SH-SY5Y (cell line): Measurements from ENCODE around the gene ARHGDIB.

Experiments
- GATA2 ChIP-seq: IDR thresholded peaks from 2 replicates; pipeline ENCODE4 v1.6.1; 2011; ENCODE audit warnings: mild to moderate bottlenecking, low read depth, low read length
- GATA3 ChIP-seq: IDR thresholded peaks from 2 replicates; pipeline ENCODE4 v1.6.1; 2011; ENCODE audit warnings: low read depth, mild to moderate bottlenecking, low read length, moderate library complexity

DNA sequence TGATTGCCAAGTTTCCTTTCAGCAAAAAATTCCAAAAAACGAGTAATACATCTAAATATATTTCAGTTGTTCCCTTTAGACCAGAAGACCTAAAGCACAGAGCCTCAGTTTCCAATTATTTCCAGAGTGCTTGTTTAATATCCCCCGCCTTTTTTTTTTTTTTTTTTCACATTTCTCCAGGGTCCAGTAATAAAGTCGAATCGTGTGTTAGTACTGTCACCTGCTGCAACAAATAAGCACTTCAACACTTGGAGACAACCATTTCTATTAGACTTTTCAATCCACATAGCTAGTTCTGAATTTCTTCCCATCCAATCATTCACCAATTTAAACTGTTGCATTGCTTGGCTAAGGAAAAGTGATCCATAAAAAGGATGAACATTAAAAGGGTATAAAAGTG is 25.0 kb upstream of the ARHGDIB start:
- TF ChIP-seq GATA2 (no peak), GATA3 (no peak)
